HG03064 (cell line): ENCODE results near the gene ASTN1.
A peak's percentile ranks its signal among the peaks of the same experiment; 100 is the strongest.

ENCODE experiments used
- ATAC-seq: cut with Tn5 transposase; IDR thresholded peaks from one replicate; pipeline ENCODE4 v1.9.1; 2021; ENCODE audit warnings: low read depth; ENCODE audit not compliant: unreplicated experiment

The ASTN1 gene

DNA sequence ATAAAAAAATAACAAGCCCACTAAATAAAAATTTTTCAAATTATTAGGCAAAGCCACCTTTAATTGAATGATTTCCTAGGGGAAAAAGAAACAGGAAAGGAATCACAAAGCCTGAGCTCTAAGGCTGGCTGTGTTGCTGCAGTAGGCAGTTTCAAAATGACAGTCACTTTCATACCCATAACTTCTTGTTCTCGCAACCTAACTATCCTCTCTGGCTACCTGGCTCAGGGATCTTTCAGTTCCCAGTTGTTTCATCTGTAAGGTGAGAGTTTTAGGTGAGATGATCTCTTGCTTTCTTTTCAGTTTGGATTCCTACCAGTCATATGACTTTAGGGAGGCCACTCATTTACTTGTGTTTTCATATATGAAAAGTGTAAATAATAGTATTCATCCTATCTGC, 226.1 kb downstream of the ASTN1 start:
- no peak for ATAC-seq

DNA sequence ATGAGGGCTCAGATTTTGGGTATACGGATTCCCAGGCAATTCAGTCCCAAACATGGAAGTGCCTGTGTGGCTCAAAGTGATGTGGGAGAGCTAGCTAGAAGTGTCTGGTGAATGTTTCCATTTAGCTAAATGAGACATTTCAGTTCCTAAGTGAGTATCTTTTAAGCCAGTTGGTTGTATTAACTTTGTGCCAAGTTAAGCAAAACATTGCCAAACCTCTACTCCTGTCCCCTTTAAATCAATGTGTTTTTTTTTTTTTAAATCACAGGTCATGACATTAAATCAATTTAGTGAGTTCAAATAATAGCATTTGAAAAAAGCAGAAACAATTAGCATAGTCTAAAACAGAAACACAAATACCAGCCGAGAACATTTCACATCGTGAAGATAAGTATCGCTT, 230.1 kb downstream of the ASTN1 start:
- ATAC-seq, result no peak

DNA sequence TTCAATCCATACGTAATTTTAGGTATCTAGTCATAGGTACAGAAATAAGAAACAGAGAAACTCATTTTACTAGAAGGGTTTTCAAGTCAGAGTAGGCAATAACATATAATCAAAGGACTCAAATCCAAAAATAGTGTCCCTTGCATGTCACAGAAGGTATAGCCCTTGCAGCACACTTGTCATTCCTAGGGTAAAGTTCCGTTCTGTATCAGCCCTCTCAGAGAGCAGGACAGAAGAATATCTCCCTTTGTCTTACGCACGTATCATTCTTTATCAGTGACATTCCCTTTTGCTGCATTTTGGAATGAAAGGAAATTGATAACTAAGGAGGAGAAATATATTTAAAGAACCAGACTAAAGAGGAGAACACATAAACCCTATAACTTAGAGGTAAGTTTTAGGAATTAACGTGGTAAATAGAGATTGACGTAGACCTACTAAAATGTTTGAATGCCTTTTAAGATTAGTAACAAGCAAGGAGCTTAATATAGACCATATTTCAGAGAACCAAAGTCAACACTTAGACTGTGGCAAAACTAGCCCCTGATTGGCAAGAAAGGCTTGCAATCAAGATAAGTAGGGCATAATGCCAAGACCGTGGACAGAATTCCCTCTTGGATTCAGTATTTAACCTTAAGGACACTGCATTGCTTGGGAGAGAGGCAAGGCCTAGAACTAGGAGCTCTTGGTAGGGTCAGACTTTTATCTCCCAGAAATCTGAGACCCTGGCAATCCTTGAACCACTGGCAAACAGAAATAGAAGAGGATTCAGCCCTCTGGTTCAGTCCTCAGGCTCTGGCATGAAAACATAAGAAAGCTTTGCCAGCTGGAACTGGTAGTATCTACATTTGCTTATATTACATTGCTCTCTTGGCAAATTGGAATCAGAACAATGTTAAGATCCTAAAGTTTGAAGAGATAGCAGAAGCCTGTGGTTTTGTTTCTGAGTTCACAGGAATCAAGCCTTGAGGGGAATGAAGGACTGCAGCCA, 232.1 kb downstream of the ASTN1 start:
- ATAC-seq, result no peak

DNA sequence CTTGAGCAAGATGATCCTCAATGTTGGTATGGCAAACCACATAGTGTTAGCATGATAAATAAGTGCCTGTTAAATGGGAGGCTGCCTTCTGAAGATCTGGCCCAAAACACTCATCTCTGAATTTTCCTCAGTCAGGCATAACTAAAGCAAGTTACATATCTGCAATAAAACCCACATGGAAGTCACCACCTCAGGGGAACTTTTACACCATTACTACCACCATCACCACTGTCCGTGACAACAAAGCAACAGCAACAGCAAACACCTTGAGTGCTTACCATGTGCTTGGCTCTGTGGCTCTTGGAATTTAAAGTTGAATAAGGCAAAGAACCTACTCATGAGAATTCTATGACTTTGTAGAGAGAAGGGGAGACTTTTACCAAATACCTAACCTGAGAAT, 233.0 kb downstream of the ASTN1 start:
- ATAC-seq, result no peak

DNA sequence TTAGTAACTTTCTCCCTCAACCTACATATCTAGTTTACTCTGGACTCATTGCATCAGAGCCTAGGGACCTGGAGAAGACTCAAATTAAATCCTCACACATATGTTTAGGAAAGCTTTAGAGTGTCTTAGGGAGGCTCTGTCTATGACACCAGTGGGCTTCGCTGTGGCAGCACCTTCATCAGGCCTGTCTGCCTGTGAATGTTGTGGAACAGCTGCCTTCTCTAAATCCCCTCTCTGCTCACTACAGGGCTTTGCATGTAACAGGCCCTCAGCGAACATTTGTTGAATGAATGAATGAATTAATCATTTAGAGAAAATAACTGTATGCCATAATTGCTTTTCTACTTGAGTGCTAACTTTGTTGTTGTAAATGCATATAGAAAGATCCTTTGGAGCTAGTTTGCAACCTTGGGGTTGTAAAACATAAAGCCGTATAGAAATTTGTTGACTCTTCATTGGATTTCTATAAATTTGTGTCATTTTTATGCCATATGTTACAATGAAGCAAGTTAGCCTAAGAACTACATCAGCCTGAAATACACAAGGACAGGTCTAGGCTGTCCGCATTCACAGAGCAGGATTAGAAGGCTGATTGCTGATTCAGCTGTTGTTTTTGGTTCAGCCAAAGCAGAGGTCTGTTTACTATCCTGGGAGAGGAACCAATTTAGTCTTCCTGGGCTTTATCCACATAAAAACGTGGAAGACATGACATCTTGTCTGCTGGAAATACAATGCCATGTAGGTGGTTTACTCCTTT, 238.0 kb downstream of the ASTN1 start:
- no peak for ATAC-seq

DNA sequence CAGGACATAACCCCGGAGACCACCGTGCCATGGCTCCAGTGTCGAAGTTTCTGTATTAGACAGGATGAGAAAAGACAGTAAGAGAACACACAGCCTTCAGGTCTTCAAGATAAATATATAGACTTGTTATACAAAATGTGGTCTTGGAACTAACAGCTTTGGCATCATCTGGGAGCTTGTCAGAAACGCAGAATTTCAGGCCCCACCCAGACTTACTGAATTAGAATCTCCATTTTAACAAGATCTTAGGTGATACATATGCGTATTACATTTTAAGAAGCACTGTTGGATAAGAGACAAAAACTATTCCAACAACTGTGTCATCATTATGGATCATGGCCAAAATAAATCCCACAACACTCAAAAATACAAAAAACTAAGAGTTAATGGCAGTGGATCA, 239.3 kb downstream of the ASTN1 start:
- no peak for ATAC-seq

DNA sequence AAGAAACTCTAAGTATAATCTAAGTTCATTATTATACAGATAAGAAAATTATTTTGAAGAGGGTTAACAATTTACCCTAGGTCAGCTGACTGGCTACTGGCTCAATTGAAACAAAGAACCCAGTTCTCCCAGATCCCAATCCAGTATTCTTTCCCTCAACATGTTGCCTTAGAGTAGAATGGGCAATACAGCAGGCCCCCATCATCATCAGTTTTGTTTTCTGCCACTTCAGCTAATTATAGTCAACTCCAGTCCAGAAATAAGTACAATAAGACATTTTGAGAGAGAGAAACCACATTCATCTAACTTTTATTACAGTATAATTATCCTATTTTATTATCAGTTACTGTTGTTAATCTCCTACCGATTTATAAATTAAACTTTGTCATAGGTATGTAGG, 241.2 kb downstream of the ASTN1 start:
- no peak for ATAC-seq

DNA sequence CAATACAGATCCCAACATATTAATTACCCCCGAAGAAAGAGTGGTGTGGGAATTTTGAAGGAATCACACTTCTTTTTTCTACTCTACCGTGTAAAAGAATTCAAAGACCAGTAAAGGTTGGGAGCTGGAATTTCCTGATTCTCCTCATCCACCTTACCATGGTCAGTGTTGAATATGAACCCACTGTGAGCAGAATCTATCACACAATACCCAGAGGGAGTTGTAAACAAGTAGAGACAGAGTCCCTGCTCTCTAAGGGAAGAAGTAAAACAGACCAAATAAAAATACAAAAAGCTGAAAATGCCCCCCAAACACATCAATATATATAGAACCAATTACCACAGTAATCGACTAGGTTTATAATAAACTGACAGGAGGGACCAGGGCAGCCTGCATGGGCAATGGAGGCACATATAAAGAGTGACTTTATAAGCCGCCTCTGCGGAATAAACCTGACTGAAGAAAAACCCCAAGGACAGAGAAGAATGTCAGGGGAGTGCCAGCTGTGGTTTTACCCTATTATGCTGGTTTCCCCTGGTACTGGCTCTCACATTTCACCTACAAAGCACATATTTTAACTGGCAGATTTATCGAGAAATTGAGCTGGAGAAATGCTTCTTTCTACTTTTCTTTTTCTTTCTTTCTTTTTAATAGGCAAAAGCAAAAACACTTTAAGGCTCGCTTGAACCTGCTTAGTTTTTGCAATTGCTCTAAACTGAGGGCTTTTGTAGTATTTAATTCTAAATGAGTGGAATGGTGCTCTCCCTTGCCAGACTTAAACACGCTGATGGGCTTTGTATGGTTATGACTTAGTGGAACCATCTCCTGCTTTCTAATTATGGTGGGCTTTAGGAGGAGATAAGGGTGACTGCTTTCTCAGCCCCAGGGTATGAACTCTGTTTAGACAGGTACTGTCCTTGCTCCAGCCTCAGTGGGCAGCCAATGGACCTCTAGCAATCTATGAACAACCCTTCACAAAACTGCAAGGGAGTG, 244.8 kb downstream of the ASTN1 start:
- ATAC-seq, result no peak

DNA sequence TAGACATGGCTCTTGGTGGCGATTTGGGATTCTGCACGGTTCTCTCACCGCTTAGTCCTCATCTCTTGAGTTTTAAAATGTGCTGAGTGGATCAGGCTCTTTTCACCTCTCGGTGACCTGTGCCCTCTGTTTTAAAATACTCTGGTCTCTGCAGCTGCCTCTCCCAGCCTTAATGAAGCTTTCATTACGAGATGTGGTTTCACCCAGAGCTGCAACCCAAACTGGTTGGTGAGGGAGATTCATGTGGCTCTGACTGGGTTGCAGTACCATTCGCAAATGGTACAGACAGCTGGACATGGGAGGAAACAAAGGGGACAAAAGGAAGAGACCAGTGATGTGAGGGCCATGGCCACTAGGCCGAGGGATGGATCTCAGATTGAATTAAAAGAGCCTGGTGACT, 258.9 kb downstream of the ASTN1 start:
- ATAC-seq, result no peak

DNA sequence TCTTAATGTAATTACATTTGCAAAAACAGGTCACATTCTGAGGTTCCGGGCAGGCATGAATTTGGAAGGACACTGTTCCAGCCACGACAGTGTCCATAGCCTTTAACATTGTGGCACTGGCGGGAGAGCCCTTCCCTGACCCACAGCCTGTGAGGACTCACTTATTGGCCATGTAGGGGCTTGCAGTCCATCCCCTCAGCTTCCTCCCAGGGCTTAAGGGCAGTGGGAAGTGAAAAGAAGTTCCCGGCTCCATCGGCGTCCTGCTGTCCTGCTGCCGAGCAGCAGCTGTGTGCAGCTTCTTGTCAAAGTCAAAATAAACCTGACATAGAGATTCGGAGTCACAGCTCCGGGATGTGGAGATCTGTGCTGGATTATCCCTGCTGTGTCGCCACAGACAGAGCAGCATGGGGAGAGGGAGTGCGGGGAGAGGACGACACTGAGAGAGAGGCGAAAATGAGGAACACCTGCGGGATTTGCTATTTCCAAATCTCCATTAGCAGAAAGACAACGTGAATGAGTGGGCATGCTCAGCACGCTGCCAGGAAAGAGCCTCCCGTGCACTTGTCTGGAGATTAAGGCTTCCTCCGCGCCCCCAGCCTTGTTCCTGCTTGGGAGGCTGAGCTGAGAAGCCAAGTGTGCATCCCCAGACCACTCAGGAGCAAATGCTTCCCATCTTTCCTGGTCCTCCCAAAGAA, 260.3 kb downstream of the ASTN1 start:
- no peak for ATAC-seq

DNA sequence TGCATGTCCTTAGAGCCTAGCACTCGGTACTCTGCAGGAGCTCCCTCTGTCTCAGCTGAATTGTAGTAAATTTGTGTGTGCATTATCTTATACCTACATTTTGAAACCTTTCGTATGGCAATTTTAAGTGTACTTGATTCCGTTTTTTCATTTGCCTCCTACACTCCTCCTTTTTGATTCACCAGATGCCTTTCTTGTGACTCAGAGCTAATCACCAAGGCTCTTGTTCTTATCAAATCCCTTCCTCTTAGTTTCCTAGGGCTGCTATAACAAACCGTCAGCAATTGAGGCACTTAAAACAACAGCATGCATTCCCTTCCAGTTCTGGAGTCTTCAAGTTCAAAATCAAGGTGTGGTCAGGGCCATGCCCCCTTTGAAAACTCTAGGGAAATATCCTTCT, 261.0 kb downstream of the ASTN1 start:
- no peak for ATAC-seq

DNA sequence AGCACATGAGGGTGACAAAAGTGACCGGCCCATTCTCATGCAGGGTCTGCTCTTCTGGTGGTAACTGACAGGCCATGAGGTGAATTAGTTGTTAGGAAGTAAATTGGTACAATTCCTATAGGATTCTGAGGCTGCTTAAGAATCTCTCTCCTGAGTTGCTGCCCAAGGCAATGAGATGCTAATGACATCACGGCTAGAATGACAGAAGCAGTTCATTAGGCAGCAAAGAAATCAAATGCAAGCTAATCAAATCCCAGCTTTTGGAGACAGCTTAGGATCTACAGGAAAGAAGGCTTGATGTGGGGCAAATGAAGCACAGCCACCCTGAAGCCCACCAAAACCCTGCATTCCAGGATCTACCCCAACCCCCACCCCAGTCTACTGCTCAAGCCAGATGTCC, 265.2 kb downstream of the ASTN1 start:
- no peak for ATAC-seq

DNA sequence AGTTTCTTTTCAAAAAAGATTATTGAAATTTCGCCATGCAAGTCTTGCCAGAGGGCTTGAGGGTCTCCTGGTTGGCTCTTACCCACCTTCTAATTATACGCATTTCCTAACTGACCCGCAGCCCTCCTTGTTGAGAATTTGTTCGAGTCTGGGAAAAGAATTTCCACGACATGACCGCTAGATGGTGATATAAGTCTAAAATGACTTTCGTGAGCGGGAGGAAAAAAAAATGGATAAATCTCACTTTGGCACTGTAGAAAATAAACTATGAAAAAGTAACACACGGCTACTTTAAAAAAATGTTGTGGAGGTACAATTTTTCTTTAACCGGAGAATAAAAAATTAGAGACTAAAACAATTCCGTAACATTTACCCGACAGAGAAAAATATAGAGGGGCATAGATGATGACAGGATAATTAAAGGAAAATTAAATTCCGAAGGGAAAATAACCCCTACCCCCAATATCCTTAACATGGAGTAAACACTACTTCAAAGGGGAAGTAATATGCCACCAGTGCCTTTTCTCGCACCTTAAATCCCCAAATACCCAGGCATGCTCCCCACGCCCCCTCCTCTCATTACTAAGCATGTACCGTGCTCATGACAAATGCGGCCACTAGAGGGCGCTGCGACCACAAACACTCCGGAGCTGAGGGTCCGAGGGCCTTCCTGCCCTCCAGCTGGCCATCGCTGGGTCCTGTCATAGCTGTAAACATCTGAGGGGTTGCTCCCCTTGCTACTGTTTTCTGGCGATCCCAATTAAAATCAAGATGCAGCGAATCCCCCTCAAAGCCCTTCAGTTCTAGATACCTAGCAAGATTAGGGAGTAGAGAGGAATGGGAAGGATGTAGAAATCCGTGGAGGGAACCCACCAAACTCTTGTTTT, 266.9 kb downstream of the ASTN1 start:
- ATAC-seq, result peak; percentile 61

DNA sequence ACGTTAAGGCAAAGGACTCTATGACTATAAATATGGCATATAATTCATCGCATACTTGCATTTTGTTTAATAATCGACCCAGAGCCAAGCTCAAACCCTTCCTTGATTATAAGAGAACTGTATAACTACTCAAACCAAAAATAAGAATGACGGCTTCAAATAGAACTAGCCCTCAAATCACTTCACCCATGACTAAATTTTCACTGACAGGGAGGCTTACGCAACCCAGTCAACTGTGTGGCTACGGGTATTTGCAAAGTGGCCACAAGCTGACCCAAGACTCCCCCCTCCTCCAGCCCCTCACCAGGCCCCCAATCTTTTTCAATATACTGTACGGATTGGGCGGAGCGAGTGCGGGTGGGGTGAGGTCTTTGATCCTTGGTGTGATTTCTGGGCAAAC, 268.3 kb downstream of the ASTN1 start:
- no peak for ATAC-seq

DNA sequence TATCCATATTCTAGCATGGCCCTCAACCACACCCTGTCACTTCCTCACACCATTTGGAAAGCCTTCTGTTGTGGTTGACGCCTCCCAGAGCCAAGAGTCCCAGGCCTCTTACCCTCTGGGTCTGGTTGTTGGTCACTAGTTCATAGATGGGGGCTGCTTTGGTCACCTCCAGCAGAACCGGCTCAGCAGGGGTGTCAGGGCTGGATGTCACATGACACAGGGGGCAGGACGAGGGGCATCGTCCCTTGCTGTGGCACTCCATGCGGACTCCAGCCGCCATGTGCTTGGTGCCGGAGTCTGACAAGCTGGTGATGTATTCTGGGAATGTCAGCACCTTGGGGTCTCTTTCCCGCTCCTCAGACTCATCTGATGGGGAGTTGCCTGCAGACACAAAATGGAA, 270.1 kb downstream of the ASTN1 start:
- ATAC-seq, result no peak

DNA sequence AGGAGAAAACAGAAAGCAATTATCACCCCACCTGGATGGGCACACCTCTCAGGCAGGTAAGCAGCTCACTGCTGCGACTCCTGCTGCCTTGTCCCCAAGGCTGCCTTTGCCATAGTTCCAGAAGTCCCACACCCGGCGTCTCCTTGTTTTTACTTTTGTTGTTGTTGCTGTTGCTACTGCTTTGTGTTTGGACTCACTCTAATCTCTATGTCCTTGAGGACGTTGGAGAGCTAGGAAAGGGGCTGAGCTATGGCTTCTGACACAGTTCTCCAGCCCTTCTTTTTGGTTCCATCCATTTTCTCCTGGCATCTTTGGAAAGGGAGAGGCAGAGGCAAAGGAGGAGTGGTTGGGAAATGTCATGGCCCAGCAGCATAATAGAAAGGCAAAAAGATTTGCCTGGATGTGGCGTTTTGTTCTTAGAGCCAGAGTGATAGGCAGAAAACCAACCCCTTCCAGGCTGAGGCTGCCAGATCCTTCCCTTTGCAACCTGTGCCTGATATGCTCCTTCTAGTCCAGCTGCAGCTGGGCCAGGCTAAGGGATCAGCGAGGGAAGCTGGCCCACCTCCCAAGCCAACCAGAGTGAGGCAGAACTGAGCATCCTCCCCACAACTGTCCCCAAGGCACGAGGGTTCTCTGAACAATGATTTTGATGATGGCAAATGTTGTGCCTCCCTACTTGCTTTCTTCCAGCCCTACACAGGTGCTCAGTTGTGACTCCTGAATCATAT, 270.7 kb downstream of the ASTN1 start:
- no peak for ATAC-seq

DNA sequence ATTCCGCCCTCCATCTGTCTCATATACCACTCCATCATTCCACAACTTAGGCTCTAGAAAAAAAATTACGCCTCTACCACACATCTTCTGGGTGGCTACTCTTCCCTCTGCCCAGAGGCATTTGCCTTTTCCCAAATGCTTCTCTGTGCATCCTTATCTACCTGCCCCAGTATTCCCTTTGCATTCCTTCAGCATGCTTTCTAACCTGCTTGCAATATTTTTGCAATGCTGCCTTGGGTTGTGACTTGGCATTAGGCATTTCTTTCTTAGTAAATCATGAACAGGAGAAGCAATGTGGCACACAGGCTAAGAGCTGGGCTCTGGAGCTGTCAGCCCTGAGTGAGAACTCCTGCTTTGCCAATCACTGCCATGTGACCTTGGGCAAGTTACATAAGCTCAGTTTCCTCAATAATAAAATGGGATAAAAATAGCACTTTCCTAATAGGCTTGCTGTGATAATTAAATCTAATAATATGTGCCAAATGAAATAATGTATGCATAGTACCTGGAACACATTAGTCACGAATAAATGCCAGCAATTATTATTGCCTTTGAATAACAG, 276.0 kb downstream of the ASTN1 start:
- no peak for ATAC-seq

DNA sequence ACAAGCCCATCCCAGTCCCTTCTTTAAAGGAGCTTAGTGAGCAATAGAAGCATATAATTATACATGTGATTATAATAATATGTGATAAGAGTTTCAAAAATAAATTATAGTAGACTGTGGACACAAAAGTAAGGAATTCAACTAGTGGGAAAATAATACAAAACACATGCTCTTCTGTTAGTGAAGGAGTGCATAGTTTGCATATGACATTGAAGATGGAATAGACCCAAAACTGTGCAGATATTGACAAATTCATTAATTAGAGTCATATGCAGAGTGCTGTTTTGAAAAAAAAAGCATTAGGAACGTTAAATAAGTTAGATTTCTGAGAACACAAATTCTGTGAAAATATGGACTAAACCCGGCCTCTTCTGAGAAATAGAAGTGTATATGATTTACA, 278.8 kb downstream of the ASTN1 start:
- ATAC-seq, result no peak
